ENCODE measurements around the gene RIC1. TPM values are rescaled to one million over a fixed set of nuclear protein-coding genes. Genes with fewer than 3 reads are reported as not detected.

RIC1 gene
- total RNA-seq, 1 experiment from 2014 or later: 23.1 TPM

GRCh38 chr9:5609226-5609596 is 19.7 kb upstream of the RIC1 start:
- no peaks in the 10 kb centered on the region for H3K9me3 Mint-ChIP-seq (ENCODE audit: unreplicated experiment)
- TF ChIP-seq, protein P1, sequence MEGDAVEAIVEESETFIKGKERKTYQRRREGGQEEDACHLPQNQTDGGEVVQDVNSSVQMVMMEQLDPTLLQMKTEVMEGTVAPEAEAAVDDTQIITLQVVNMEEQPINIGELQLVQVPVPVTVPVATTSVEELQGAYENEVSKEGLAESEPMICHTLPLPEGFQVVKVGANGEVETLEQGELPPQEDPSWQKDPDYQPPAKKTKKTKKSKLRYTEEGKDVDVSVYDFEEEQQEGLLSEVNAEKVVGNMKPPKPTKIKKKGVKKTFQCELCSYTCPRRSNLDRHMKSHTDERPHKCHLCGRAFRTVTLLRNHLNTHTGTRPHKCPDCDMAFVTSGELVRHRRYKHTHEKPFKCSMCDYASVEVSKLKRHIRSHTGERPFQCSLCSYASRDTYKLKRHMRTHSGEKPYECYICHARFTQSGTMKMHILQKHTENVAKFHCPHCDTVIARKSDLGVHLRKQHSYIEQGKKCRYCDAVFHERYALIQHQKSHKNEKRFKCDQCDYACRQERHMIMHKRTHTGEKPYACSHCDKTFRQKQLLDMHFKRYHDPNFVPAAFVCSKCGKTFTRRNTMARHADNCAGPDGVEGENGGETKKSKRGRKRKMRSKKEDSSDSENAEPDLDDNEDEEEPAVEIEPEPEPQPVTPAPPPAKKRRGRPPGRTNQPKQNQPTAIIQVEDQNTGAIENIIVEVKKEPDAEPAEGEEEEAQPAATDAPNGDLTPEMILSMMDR (IDR thresholded peaks at IDR 0.05; ENCODE audit: unreplicated experiment): no peak
- H3K27ac Mint-ChIP-seq (ENCODE audit: low read depth, unreplicated experiment): peak overlapping the region; percentile 47
- ChIA-PET POLR2A (interaction anchor here (0.8 to 4.9 kb wide), 10 partner anchors 8 to 172 kb away, joined by 3 to 34 read pairs (median 5); partner anchors contain the start of genes CD274, PLGRKT and RIC1), CTCF (interaction anchor here (0.5 to 2.4 kb wide), 9 partner anchors 9 to 821 kb away, joined by 3 to 11 read pairs (median 4); no protein-coding TSS in a partner anchor)
- TSS peak; percentile 82 for BruUV-seq (replicated peaks)
- H3K4me1 Mint-ChIP-seq (ENCODE audit: insufficient read depth, unreplicated experiment): no peaks in the 10 kb centered on the region
- H3K27me3 Mint-ChIP-seq (ENCODE audit: insufficient read depth, unreplicated experiment): no peaks in the 10 kb centered on the region
- H3K4me3 Mint-ChIP-seq (ENCODE audit: unreplicated experiment): peak overlapping the region; percentile 57
- intact Hi-C loops (cut with micrococcal nuclease): loop anchor here (1.0 kb wide), 1 partner anchor 106 kb away; no protein-coding TSS in a partner anchor
- H3K36me3 Mint-ChIP-seq (ENCODE audit: insufficient read depth, unreplicated experiment): no peaks in the 10 kb centered on the region
- DNase-seq (ENCODE audit: unreplicated experiment): no peak

GRCh38 chr9:5610491-5610890 is 18.4 kb upstream of the RIC1 start:
- ChIA-PET POLR2A (interaction anchor here (0.6 to 4.9 kb wide), 3 partner anchors 11 to 188 kb away, joined by 3 to 34 read pairs (median 28); partner anchors contain the start of gene RIC1), CTCF (interaction anchor here (1.6 to 3.2 kb wide), 3 partner anchors 9 to 60 kb away, joined by 4 to 18 read pairs (median 6); no protein-coding TSS in a partner anchor)
- no peaks in the 10 kb centered on the region for H3K9me3 Mint-ChIP-seq (ENCODE audit: unreplicated experiment)
- DNase-seq (ENCODE audit: unreplicated experiment): no peak
- no TSS peak for BruUV-seq (replicated peaks)
- H3K27ac Mint-ChIP-seq (ENCODE audit: low read depth, unreplicated experiment): no peak overlapping the region
- H3K36me3 Mint-ChIP-seq (ENCODE audit: insufficient read depth, unreplicated experiment): no peaks in the 10 kb centered on the region
- H3K27me3 Mint-ChIP-seq (ENCODE audit: insufficient read depth, unreplicated experiment): no peaks in the 10 kb centered on the region
- intact Hi-C loops (cut with micrococcal nuclease): no loop called here
- H3K4me3 Mint-ChIP-seq (ENCODE audit: unreplicated experiment): no peak overlapping the region
- TF ChIP-seq, protein P1 (IDR thresholded peaks at IDR 0.05; ENCODE audit: unreplicated experiment): no peak
- H3K4me1 Mint-ChIP-seq (ENCODE audit: insufficient read depth, unreplicated experiment): no peaks in the 10 kb centered on the region

GRCh38 chr9:5611321-5612184 is 17.4 kb upstream of the RIC1 start:
- POLR2A ChIA-PET: interaction anchor here (0.7 to 4.9 kb wide), 2 partner anchors 10 to 17 kb away, joined by 3 to 28 read pairs; partner anchors contain the start of gene RIC1
- no peak overlapping the region for H3K27ac Mint-ChIP-seq (ENCODE audit: low read depth, unreplicated experiment)
- no peaks in the 10 kb centered on the region for H3K27me3 Mint-ChIP-seq (ENCODE audit: insufficient read depth, unreplicated experiment)
- no peaks in the 10 kb centered on the region for H3K36me3 Mint-ChIP-seq (ENCODE audit: insufficient read depth, unreplicated experiment)
- TF ChIP-seq, protein P1 (IDR thresholded peaks at IDR 0.05; ENCODE audit: unreplicated experiment): no peak
- no peak for DNase-seq (ENCODE audit: unreplicated experiment)
- H3K9me3 Mint-ChIP-seq (ENCODE audit: unreplicated experiment): no peaks in the 10 kb centered on the region
- intact Hi-C loops (cut with micrococcal nuclease): no loop called here
- H3K4me1 Mint-ChIP-seq (ENCODE audit: insufficient read depth, unreplicated experiment): no peaks in the 10 kb centered on the region
- H3K4me3 Mint-ChIP-seq (ENCODE audit: unreplicated experiment): no peak overlapping the region
- CTCF ChIA-PET: interaction anchor here (0.6 to 3.2 kb wide), 3 partner anchors 10 to 162 kb away, joined by 3 to 18 read pairs (median 4); partner anchors contain the start of gene CD274
- BruUV-seq (replicated peaks): no TSS peak

DNA sequence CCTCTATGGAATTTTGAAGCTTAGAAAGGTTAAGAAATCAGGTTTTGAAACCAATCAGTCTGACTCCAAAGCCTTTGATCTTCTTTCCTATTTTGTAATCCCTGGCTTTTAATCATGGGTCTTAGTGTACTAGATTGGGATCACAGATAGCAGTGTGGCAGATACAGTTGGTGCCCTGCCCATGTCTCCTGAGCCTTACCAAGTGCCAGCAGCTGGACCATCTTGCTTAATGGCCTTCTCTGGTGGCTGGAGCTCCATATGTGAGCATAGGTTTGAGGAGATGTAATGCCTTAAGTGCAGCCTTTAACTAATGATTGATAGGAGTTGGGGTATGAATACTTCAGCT is 16.7 kb upstream of the RIC1 start:
- Mint-ChIP-seq H3K36me3 (ENCODE audit: insufficient read depth, unreplicated experiment) (no peaks in the 10 kb centered on the region), H3K27me3 (ENCODE audit: insufficient read depth, unreplicated experiment) (no peaks in the 10 kb centered on the region), H3K4me1 (ENCODE audit: insufficient read depth, unreplicated experiment) (no peaks in the 10 kb centered on the region), H3K27ac (ENCODE audit: low read depth, unreplicated experiment) (no peak overlapping the region), H3K4me3 (ENCODE audit: unreplicated experiment) (no peak overlapping the region), H3K9me3 (ENCODE audit: unreplicated experiment) (no peaks in the 10 kb centered on the region)
- no peak for DNase-seq (ENCODE audit: unreplicated experiment)
- ChIA-PET CTCF (interaction anchor here (0.6 to 3.2 kb wide), 3 partner anchors 10 to 162 kb away, joined by 3 to 18 read pairs (median 4); partner anchors contain the start of gene CD274), POLR2A (interaction anchor here (0.7 to 4.9 kb wide), 2 partner anchors 9 to 17 kb away, joined by 3 to 28 read pairs; partner anchors contain the start of gene RIC1)
- no TSS peak for BruUV-seq (replicated peaks)
- intact Hi-C loops (cut with micrococcal nuclease): no loop called here
- TF ChIP-seq, protein P1 (IDR thresholded peaks at IDR 0.05; ENCODE audit: unreplicated experiment): no peak
